GM12891 (cell line): Measurements from ENCODE around the gene TREML4.
"Not testable (repeated sequence)": the region's sequence is repeated elsewhere in the genome, so short reads cannot be mapped to it uniquely, and the experiment has no call there.

Experiments used
- DNase-seq: peaks from one replicate; pipeline ENCODE4 v3.0.0; 2011; ENCODE audit warnings: low spot score; ENCODE audit not compliant: insufficient read length
- FAIRE-seq: peaks from 2 replicates; lab custom pipeline; 2011; peaks lifted over from hg19 to GRCh38; lab: Jason Lieb, UNC
- PAX5 ChIP-seq: IDR thresholded peaks from 2 replicates; pipeline ENCODE4 v1.6.1; 2011; ENCODE audit warnings: low read length, moderate library complexity, mild to moderate bottlenecking; ENCODE audit not compliant: insufficient read depth, severe bottlenecking
- POLR2A ChIP-seq: IDR thresholded peaks from 2 replicates; pipeline ENCODE4 v1.6.1; 2011; ENCODE audit warnings: low read depth, low read length, control low read depth
- POLR2AphosphoS5 ChIP-seq: IDR thresholded peaks from 2 replicates; pipeline ENCODE4 v1.6.1; 2011; ENCODE audit warnings: low read depth, low read length, control low read depth
- POU2F2 ChIP-seq: IDR thresholded peaks from 2 replicates; pipeline ENCODE4 v1.6.1; 2011; ENCODE audit warnings: low read depth, mild to moderate bottlenecking, control low read depth, low read length, moderate library complexity
- SPI1 ChIP-seq: IDR thresholded peaks from 2 replicates; pipeline ENCODE4 v1.6.1; 2011; ENCODE audit warnings: low read depth, low read length, control low read depth
- TAF1 ChIP-seq: IDR thresholded peaks from 2 replicates; pipeline ENCODE4 v1.6.1; 2011; ENCODE audit warnings: low read depth, low read length, control low read depth

TREML4 gene

DNA sequence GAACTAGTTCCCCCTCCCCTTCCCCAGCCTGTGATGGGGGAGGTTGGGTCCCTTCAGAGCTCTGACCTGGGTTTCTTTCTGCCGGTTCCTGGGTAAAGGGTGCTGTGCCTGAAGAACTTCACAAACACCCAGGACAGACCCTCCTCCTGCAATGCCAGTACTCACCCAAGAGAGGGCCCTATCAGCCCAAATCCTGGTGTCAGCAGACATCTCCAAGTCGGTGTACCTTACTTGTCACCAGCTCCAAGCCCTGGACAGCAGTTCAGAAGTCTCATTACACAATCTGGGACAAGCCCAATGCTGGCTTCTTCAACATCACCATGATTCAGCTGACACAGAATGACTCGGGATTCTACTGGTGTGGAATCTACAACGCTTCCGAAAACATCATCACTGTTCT, 467 bp downstream of the TREML4 start:
- FAIRE-seq (no peak), DNase-seq (no peak)
- no peak for TF ChIP-seq POLR2A

DNA sequence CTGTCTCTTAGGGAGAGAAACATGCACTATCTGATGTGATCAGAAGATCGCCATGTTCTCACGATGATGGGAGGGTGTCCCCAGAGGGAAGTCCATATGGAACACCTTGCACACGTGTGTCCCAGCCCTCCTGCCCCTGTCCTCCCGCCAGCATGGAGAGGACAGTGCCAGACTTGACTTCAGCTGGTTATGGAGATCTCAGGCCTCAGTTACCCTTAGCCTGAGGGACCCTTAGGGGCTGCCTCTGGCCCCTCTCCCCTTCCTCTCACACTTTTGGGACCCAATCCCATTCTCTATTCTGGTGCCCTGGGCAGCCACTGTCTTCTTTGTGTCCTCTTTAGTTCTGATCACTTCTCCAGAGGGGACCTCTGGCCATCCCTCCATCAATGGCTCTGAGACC, 1.6 kb downstream of the TREML4 start:
- DNase-seq (no peak), FAIRE-seq (no peak)
- no peak for TF ChIP-seq TAF1
- TF ChIP-seq SPI1 = no peak
- TF ChIP-seq PAX5 = no peak
- TF ChIP-seq POLR2A = no peak
- no peak for TF ChIP-seq POU2F2
- no peak for TF ChIP-seq POLR2AphosphoS5

DNA sequence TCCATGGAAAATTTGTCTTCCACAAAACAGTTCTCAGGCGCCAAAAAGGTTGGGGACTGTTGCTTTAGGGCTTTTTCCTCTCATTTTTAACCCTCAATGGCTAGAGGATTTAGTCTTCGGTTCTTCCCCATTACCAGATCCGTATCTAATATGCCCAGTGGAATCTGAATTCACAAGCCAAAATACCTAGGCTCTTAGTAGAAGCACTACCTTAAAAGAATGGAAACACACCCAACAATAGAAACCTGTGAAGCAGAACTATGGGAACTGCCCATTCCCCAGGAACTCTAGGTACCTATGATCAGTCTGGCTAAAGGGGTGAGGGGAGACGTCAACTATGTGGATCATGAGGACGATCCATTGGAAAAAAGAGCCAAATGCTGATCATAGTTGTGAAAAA, 3.1 kb downstream of the TREML4 start:
- no peak for DNase-seq
- TF ChIP-seq POU2F2 (no peak), PAX5 (no peak), POLR2A (no peak), TAF1 (no peak), SPI1 (no peak), POLR2AphosphoS5 (no peak)
- FAIRE-seq = no peak

DNA sequence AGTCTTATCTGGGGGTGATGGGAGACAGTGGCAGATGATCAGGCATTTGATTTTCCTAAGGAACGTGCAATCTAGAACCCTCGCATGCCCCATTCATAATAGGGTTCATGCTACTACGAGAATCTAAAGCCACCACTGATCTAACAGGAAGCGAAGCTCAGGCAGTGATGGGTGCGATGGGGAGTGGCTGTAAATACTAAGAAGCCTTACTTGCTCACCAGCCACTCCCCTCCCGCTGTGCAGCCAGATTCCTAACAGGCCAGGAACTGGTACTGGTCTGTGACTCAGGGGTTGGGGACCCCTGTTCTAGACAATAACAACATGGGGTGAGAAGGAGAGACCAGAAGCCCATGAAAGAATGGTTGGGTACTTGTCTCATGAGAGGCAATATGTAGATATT, 4.5 kb downstream of the TREML4 start:
- FAIRE-seq = no peak
- no peak for TF ChIP-seq PAX5
- TF ChIP-seq SPI1 = no peak
- TF ChIP-seq POLR2AphosphoS5 = no peak
- no peak for TF ChIP-seq POU2F2
- no peak for TF ChIP-seq TAF1
- no peak for TF ChIP-seq POLR2A
- no peak for DNase-seq

DNA sequence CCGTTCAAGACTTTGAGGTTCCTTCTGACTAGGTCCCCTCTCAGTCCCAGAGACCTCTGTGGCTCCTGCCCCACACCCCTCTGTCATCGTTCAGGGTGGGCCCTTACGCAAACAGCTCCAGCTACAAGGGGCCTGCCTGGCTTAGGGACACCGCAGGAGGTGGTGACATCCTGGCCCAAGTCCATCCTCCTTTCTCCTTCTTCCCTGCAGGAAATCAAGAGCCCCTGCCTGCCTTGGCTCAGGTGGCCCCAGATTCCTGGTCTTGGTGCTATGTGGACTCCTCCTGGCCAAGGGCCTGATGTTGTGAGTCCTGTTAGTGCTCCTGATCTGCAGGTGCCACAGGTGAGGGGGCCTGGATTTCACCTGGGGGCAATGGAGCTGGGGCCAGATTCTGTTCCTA, 8.1 kb downstream of the TREML4 start:
- DNase-seq = no peak
- no peak for TF ChIP-seq PAX5
- no peak for TF ChIP-seq POU2F2
- no peak for TF ChIP-seq TAF1
- no peak for TF ChIP-seq POLR2AphosphoS5
- no peak for TF ChIP-seq POLR2A
- no peak for TF ChIP-seq SPI1
- no peak for FAIRE-seq

DNA sequence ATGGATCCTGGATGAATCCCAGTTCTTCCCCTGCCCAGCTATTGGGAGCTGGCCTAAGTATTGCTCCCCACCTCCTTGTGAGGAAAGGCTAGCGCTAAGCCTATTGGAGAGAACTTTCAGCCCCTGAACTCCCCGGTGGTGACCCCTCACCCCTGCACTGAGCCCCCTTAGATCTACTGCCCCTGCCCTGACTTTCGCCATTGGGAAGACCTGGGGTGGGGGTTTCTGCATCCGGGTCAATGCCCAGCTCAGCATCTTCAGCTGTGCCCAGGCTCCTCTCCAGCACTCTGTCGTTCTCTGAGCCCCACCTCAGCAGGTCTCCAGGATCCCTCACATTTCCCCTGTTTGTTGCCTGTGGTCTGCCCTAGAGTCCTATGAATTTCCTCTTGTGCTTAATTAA, 9.0 kb downstream of the TREML4 start:
- FAIRE-seq (no peak), DNase-seq (no peak)
- TF ChIP-seq SPI1 (no peak), POLR2AphosphoS5 (no peak), TAF1 (no peak), POLR2A (no peak), POU2F2 (no peak), PAX5 (no peak)

DNA sequence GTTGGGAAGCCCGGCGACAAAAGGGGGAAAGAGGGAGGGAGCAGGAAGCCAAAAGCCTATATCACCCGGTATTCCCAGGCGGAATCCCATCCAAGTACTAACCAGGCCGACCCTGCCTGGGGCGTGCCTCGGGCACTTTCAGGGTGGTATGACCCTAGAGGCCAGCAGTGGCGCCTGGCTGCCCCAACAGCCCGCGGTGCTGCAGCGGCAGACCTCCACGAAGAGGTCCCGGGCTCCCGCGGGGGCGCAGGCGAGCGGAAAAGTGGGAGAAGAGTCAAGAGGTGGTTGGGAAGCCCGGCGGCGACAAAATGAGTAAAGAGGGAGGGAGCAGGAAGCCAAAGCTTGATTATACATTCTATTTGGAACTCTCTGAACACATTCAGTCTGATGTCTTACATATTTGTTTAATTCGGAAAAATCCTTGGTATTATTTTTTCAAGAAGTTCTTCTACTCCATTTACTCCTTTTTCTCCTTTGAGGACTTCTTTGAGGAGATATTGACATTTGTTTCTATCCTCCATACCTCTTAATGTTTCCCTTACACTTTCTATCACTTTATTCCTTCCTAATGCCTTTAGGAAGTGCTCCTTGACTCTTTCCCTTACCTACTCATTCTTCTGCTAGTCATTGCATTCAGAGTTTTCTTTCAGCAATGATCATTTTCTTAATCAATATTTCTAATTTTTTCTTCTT, 11.5 kb downstream of the TREML4 start:
- FAIRE-seq (no peak), DNase-seq (no peak)
- TF ChIP-seq POU2F2 (no peak), PAX5 (no peak), TAF1 (no peak), SPI1 (no peak), POLR2A (no peak), POLR2AphosphoS5 (no peak)

DNA sequence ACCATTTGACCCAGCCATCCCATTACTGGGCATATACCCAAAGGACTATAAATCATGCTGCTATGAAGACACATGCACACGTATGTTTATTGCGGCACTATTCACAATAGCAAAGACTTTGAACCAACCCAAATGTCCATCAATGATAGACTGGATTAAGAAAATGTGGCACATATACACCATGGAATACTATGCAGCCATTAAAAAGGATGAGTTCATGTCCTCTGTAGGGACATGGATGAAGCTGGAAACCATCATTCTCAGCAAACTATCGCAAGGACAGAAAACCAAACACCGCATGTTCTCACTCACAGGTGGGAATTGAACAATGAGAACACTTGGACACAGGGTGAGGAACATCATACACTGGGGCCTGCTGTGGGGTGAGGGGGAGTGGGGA, 18.4 kb downstream of the TREML4 start:
- FAIRE-seq, DNase-seq: not testable (repeated sequence)

DNA sequence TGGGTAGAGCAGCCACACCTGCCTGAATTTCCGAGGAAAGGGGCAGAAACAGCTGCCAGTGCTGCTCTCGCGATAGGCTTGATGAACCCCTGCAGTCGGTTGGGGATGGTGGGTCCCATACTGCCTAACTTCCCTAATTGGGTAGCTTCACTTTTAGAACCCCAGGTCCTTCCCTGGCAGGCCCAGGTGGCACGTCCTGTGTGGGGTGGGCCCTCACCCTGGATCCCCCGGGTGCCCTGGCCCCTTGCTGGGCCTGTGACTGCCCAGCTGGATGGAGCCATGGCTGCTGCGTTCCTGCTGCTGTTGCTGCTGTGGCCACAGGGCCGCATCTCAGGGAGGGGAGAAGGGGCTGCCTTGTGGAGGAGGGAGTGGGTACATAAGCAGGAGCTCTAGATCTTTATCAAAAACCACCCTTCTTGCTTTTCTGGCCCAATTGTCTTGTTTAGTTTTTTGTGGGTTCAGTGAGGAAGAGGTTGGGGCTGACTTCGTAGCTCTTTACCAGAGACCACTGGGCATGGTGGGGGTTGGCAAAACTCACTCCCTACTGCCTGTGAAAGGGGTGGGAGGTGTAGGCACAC, 19.2 kb downstream of the TREML4 start:
- FAIRE-seq (no peak), DNase-seq (no peak)
- TF ChIP-seq SPI1 = no peak

DNA sequence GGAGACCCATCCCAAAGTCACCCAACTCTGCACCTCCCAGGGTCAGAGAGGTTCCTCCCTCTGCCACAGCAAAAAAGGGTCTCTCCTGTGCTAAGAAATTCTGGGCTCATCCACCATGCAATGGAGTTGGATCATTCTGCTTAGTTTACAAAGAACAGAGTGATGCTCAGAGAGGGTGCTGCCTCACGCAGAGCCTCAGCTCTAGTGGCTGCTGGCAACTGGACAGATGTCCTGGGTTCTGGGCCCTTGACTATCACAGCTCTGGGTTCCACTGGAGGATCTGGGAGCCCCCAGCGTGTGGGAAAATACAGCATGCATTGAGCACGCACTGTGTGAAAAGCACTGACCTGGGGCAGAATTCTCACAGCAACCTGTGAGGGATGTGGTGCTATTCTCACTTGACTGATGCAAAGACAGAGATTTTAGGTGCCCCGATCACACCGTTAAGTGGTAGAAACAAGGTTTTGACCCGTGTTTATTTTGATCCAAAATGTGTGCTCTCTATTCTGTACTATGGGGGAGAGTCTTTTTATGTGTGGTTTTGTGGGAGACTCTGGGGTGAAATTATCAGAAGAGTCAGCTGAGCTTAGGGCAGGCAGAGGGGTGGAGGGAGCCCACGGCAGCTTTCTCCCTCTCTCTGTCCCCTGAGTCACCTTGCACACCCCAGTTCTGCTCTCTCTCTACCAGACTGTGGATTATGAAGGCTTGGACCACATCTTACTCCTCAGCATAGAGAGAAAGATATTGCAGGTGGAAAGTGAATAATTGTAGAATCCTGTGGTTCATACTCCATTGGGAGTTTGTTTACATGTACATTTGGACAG, 19.9 kb downstream of the TREML4 start:
- FAIRE-seq (peak; percentile 66), DNase-seq (no peak)
- TF ChIP-seq POU2F2 = no peak
- TF ChIP-seq POLR2A = no peak
- no peak for TF ChIP-seq TAF1
- TF ChIP-seq PAX5 = no peak
- TF ChIP-seq SPI1 = no peak
- TF ChIP-seq POLR2AphosphoS5 = no peak
